Upper lobe of right lung (tissue), 1 donor: ENCODE data around the gene USP53. TPM values are rescaled to one million over a fixed set of nuclear protein-coding genes. Genes with fewer than 3 reads are reported as not detected.
"Not testable (repeated sequence)": the region's sequence is repeated elsewhere in the genome, so short reads cannot be mapped to it uniquely, and the experiment has no call there.

Experiments
- ATAC-seq: fragments of 200-7000 bp; cut with Tn5 transposase; one replicate; pipeline ENCODE4 v1.9.1; 2020; ENCODE audit warnings: mild to moderate bottlenecking, moderate library complexity
- DNase-seq: peaks from one replicate; pipeline ENCODE4 v3.0.0-alpha.2; 2020
- H3K27ac ChIP-seq: fragments of 200-600 bp; one replicate; pipeline ENCODE4 v1.8.0; 2022
- H3K27me3 ChIP-seq: fragments of 200-600 bp; one replicate; pipeline ENCODE4 v1.8.0; 2022; ENCODE audit warnings: mild to moderate bottlenecking
- H3K36me3 ChIP-seq: fragments of 200-600 bp; one replicate; pipeline ENCODE4 v1.8.0; 2022
- H3K4me1 ChIP-seq: fragments of 200-600 bp; one replicate; pipeline ENCODE4 v1.8.0; 2022
- H3K4me3 ChIP-seq: fragments of 200-600 bp; one replicate; pipeline ENCODE4 v1.8.0; 2022; ENCODE audit warnings: mild to moderate bottlenecking
- H3K9me3 ChIP-seq: fragments of 200-600 bp; one replicate; pipeline ENCODE4 v1.8.0; 2022
- intact Hi-C: fragments of 100-400 bp; cut with DNase I; formaldehyde crosslinking; loops from one replicate; pipeline ENCODE4 v1.11.0; 2022
- total RNA-seq: library from RNA; stranded (reverse); fragmentation: NEBNext Ultra II Directional; extraction: Animal tissue kit (Norgen Biotek cat#: 25700); gene quantifications from one replicate; pipeline ENCODE4 v1.2.1, GENCODE V29; 2021
- TF ChIP-seq, protein P1 (sequence below): fragments of 200-600 bp; IDR thresholded peaks from one replicate; pipeline ENCODE4 v1.8.0; 2022; ENCODE audit warnings: antibody characterized with exemption
- donor health status: DM: no; HTN: yes; CAD: no; lungs with severe emphysema.

The USP53 gene
- total RNA-seq, 1 donor from 2014 or later, result 80.5 TPM

- H3K4me3 ChIP-seq, result no peak overlapping the region
- ATAC-seq (no peak), DNase-seq (no peak)
- no peaks in the 10 kb centered on the region for H3K27me3 ChIP-seq
- no peaks in the 10 kb centered on the region for H3K4me1 ChIP-seq
- TF ChIP-seq, protein P1, sequence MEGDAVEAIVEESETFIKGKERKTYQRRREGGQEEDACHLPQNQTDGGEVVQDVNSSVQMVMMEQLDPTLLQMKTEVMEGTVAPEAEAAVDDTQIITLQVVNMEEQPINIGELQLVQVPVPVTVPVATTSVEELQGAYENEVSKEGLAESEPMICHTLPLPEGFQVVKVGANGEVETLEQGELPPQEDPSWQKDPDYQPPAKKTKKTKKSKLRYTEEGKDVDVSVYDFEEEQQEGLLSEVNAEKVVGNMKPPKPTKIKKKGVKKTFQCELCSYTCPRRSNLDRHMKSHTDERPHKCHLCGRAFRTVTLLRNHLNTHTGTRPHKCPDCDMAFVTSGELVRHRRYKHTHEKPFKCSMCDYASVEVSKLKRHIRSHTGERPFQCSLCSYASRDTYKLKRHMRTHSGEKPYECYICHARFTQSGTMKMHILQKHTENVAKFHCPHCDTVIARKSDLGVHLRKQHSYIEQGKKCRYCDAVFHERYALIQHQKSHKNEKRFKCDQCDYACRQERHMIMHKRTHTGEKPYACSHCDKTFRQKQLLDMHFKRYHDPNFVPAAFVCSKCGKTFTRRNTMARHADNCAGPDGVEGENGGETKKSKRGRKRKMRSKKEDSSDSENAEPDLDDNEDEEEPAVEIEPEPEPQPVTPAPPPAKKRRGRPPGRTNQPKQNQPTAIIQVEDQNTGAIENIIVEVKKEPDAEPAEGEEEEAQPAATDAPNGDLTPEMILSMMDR, result no peak
- no peak overlapping the region for H3K27ac ChIP-seq
- H3K36me3 ChIP-seq, result peaks cover 92% of the 10 kb centered on the region
- intact Hi-C loops, result no loop called here
- no peaks in the 10 kb centered on the region for H3K9me3 ChIP-seq
These were observed 49.5 kb downstream of the USP53 start for GRCh38 chr4:119261986-119262385.

DNA sequence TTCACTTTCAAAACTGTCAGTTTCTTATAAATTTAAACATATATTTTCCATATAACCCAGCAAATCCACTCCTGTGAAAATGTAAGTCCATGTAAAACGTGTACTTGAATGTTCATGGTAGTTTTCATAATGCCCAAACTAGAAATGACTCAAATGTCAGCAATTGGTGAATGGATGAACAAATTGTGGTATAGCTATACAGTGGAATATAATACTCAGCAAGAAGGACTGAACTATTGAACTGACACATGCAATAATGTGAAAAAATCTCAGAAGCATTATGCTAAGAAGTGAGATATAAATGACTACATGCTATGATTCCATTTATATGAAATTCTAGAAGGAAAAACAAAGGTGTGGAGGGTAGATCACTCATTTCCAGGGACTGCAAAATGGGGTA, 52.2 kb downstream of the USP53 start:
- Histone ChIP-seq H3K27ac (no peak overlapping the region), H3K4me3 (no peak overlapping the region), H3K9me3 (no peaks in the 10 kb centered on the region), H3K4me1 (no peaks in the 10 kb centered on the region), H3K27me3 (no peaks in the 10 kb centered on the region), H3K36me3 (peaks cover 91% of the 10 kb centered on the region)
- DNase-seq, result no peak
- TF ChIP-seq, protein P1, result no peak
- ATAC-seq, result no peak
- intact Hi-C loops, result no loop called here

- Histone ChIP-seq H3K4me1 (no peaks in the 10 kb centered on the region), H3K27ac (no peak overlapping the region), H3K4me3 (no peak overlapping the region), H3K9me3 (no peaks in the 10 kb centered on the region), H3K36me3 (peaks cover 89% of the 10 kb centered on the region), H3K27me3 (no peaks in the 10 kb centered on the region)
- intact Hi-C loops, result no loop called here
- TF ChIP-seq, protein P1, result no peak
- no peak for DNase-seq
- ATAC-seq, result no peak
These were observed 53.6 kb downstream of the USP53 start for GRCh38 chr4:119266153-119266552.

DNA sequence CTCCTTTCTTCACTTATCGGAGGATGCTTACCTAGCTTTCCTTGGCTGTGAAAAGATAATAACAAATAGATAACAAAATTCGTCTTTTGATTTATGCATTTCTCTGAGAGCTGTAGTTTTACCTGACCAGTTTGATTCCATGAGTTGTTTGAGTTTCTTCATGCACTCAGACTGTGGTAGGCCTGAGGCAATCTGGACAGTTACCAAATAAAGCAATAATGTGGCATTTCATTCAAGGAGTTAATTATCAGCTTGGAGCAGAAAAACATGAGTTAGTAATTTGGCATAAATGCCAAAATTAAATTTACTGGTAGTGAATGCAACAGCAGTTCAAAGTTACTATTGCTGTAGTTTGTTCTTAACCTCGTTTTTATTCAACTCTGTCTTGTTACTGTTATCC, 56.0 kb downstream of the USP53 start:
- peaks cover 88% of the 10 kb centered on the region for H3K36me3 ChIP-seq
- intact Hi-C loops, result no loop called here
- TF ChIP-seq, protein P1, result no peak

GRCh38 chr4:119271361-119272085, 59.0 kb downstream of the USP53 start:
- Histone ChIP-seq H3K9me3 (no peaks in the 10 kb centered on the region), H3K27ac (peak overlapping the region; percentile 55), H3K4me1 (no peaks in the 10 kb centered on the region), H3K27me3 (no peaks in the 10 kb centered on the region), H3K4me3 (no peak overlapping the region), H3K36me3 (peaks cover 72% of the 10 kb centered on the region)
- TF ChIP-seq, protein P1, result no peak
- intact Hi-C loops, result no loop called here
- ATAC-seq (no peak), DNase-seq (no peak)

More for the DNA sequence above, 56.0 kb downstream of the USP53 start:
- H3K4me3 ChIP-seq, result no peak overlapping the region
- ATAC-seq (no peak), DNase-seq (no peak)
- H3K9me3 ChIP-seq, result no peaks in the 10 kb centered on the region
- no peaks in the 10 kb centered on the region for H3K4me1 ChIP-seq
- no peaks in the 10 kb centered on the region for H3K27me3 ChIP-seq
- no peak overlapping the region for H3K27ac ChIP-seq

DNA sequence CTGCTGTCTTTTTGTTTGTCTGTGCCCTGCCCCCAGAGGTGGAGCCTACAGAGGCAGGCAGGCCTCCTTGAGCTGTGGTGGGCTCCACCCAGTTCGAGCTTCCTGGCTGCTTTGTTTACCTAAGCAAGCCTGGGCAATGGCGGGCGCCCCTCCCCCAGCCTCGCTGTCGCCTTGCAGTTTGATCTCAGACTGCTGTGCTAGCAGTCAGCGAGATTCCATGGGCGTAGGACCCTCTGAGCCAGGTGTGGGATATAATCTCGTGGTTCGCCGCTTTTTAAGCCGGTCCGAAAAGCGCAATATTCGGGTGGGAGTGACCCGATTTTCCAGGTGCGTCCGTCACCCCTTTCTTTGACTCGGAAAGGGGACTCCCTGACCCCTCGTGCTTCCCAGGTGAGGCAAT, 67.0 kb downstream of the USP53 start:
- peaks cover 21% of the 10 kb centered on the region for H3K4me1 ChIP-seq
- H3K27me3 ChIP-seq, DNase-seq, H3K4me3 ChIP-seq, H3K27ac ChIP-seq, H3K36me3 ChIP-seq, intact Hi-C loops, ATAC-seq, H3K9me3 ChIP-seq: not testable (repeated sequence)

- not testable (repeated sequence) for H3K4me3 ChIP-seq, DNase-seq, H3K9me3 ChIP-seq, H3K27ac ChIP-seq, H3K36me3 ChIP-seq, H3K27me3 ChIP-seq, ATAC-seq
- H3K4me1 ChIP-seq, result peaks cover 25% of the 10 kb centered on the region
- intact Hi-C loops, result loop anchor here (10.0 kb wide), 1 partner anchor 295 kb away; no protein-coding TSS in a partner anchor
These were observed 67.4 kb downstream of the USP53 start for GRCh38 chr4:119279945-119280344.
